HEK293 (cell line): ENCODE measurements around the gene KRT27.
A peak's percentile ranks its signal among the peaks of the same experiment; 100 is the strongest.

Experiments
- CTCF ChIA-PET: fragments of 350-600 bp; formaldehyde crosslinking; extraction: SDS; loops from one replicate; lab custom pipeline; 2021; ENCODE audit warnings: antibody characterized with exemption; lab: Yijun Ruan, JAX
- POLR2A ChIA-PET: fragments of 300-600 bp; formaldehyde crosslinking; extraction: SDS; loops from one replicate; lab custom pipeline; 2020; ENCODE audit warnings: antibody characterized with exemption, inconsistent platforms; lab: Yijun Ruan, JAX
- H3K27ac ChIP-seq: fragments of 200-500 bp; sonication (Bioruptor generic); 2 replicates; pipeline ENCODE4 v1.5.1; 2014; ENCODE audit warnings: low read depth, low read length, control low read depth, inconsistent platforms; ENCODE audit errors: extremely low read depth
- H3K36me3 ChIP-seq, 2 experiments: fragments of 200-500 bp in 1 of 2; sonication (Bioruptor generic) in 1 of 2; 1 replicate in 1 of 2; 2 replicates in 1 of 2; pipeline ENCODE4 v1.5.1; 2014 to 2017; ENCODE audit warnings: inconsistent platforms in 2 of 2, low read length in 2 of 2; ENCODE audit not compliant: control insufficient read depth in 2 of 2, insufficient read depth in 1 of 2
- H3K4me1 ChIP-seq: fragments of 200-500 bp; sonication (Bioruptor generic); 2 replicates; pipeline ENCODE4 v1.5.1; 2014; ENCODE audit warnings: mild to moderate bottlenecking, low read length, inconsistent platforms; ENCODE audit not compliant: control insufficient read depth, insufficient read depth
- H3K4me3 ChIP-seq: 2 replicates; pipeline ENCODE4 v1.5.1; 2011; ENCODE audit warnings: low read depth, mild to moderate bottlenecking, control low read depth, low read length, moderate library complexity
- H3K9me3 ChIP-seq: fragments of 200-500 bp; sonication (Bioruptor generic); 2 replicates; pipeline ENCODE4 v1.5.1; 2014; ENCODE audit warnings: low read depth, low read length, inconsistent platforms; ENCODE audit not compliant: control insufficient read depth, insufficient read depth
- BCL11B ChIP-seq: fragments of 450-650 bp; formaldehyde crosslinking; IDR thresholded peaks from 2 replicates; pipeline ENCODE4 v1.5.1; 2016; ENCODE audit warnings: low read depth, missing biosample characterization, missing genetic modification characterization
- CTCF ChIP-seq: fragments of 450-650 bp; formaldehyde crosslinking; IDR thresholded peaks from 2 replicates; pipeline ENCODE4 v1.5.1; 2016; ENCODE audit warnings: missing biosample characterization, missing genetic modification characterization
- GLI2 ChIP-seq: fragments of 450-650 bp; formaldehyde crosslinking; IDR thresholded peaks from 2 replicates; pipeline ENCODE4; 2017; ENCODE audit warnings: missing biosample characterization, missing genetic modification characterization, low read depth, borderline replicate concordance
- OSR2 ChIP-seq: fragments of 450-650 bp; formaldehyde crosslinking; IDR thresholded peaks from 2 replicates; pipeline ENCODE4 v1.5.1; 2016; ENCODE audit warnings: missing biosample characterization, missing genetic modification characterization
- PRDM4 ChIP-seq: fragments of 450-650 bp; formaldehyde crosslinking; IDR thresholded peaks from 2 replicates; pipeline ENCODE4 v1.5.1; 2017; ENCODE audit warnings: missing biosample characterization, missing genetic modification characterization
- WT1 ChIP-seq: fragments of 450-650 bp; formaldehyde crosslinking; IDR thresholded peaks from 2 replicates; pipeline ENCODE4 v1.5.1; 2016; ENCODE audit warnings: missing biosample characterization, missing genetic modification characterization
- ZBTB1 ChIP-seq: fragments of 450-650 bp; formaldehyde crosslinking; IDR thresholded peaks from 2 replicates; pipeline ENCODE4 v1.5.1; 2016; ENCODE audit warnings: missing biosample characterization, missing genetic modification characterization
- ZBTB48 ChIP-seq: fragments of 450-650 bp; formaldehyde crosslinking; IDR thresholded peaks from 2 replicates; pipeline ENCODE4 v1.5.1; 2016; ENCODE audit warnings: missing biosample characterization, missing genetic modification characterization
- ZFP3 ChIP-seq: fragments of 450-650 bp; formaldehyde crosslinking; IDR thresholded peaks from 2 replicates; pipeline ENCODE4 v1.5.1; 2016; ENCODE audit warnings: low read depth, missing biosample characterization, missing genetic modification characterization
- ZFP69B ChIP-seq: fragments of 450-650 bp; formaldehyde crosslinking; IDR thresholded peaks from 2 replicates; pipeline ENCODE4 v1.5.1; 2016; ENCODE audit warnings: missing biosample characterization, missing genetic modification characterization
- ZNF146 ChIP-seq: fragments of 450-650 bp; formaldehyde crosslinking; IDR thresholded peaks from 2 replicates; pipeline ENCODE4 v1.5.1; 2016; ENCODE audit warnings: missing biosample characterization, missing genetic modification characterization
- ZNF155 ChIP-seq: fragments of 450-650 bp; formaldehyde crosslinking; IDR thresholded peaks from 2 replicates; pipeline ENCODE4 v1.5.1; 2016; ENCODE audit warnings: missing biosample characterization, missing genetic modification characterization
- ZNF585B ChIP-seq: fragments of 450-650 bp; formaldehyde crosslinking; IDR thresholded peaks from 2 replicates; pipeline ENCODE4 v1.5.1; 2016; ENCODE audit warnings: missing biosample characterization, missing genetic modification characterization
- ZNF626 ChIP-seq: fragments of 450-650 bp; sonication (Bioruptor Pico); formaldehyde crosslinking; IDR thresholded peaks from 2 replicates; pipeline ENCODE4 v1.5.1; 2018; ENCODE audit warnings: missing biosample characterization, missing genetic modification characterization, inconsistent platforms
- ZNF707 ChIP-seq: fragments of 450-650 bp; formaldehyde crosslinking; IDR thresholded peaks from 2 replicates; pipeline ENCODE4 v1.5.1; 2016; ENCODE audit warnings: missing biosample characterization, missing genetic modification characterization
- ZNF776 ChIP-seq: fragments of 450-650 bp; formaldehyde crosslinking; IDR thresholded peaks from 2 replicates; pipeline ENCODE4 v1.5.0; 2017; ENCODE audit warnings: missing biosample characterization, missing genetic modification characterization, borderline replicate concordance
- ZSCAN23 ChIP-seq: fragments of 450-650 bp; formaldehyde crosslinking; IDR thresholded peaks from 2 replicates; pipeline ENCODE4 v1.5.1; 2016; ENCODE audit warnings: missing biosample characterization, missing genetic modification characterization
- TF ChIP-seq, protein P1 (sequence below): fragments of 450-650 bp; formaldehyde crosslinking; IDR thresholded peaks from 2 replicates; pipeline ENCODE4 v1.5.1; 2016; ENCODE audit warnings: missing biosample characterization, missing genetic modification characterization
- TF ChIP-seq, protein P2 (sequence below): fragments of 450-650 bp; formaldehyde crosslinking; IDR thresholded peaks from 2 replicates; pipeline ENCODE4 v1.5.1; 2016; ENCODE audit warnings: missing biosample characterization, missing genetic modification characterization

KRT27 gene

GRCh38 chr17:40782450-40782849, at the start of gene KRT27:
KRT27 (minus strand) TSS chr17:40782550; CDS start chr17:40782493, 57 bp downstream.
- no peaks in the 10 kb centered on the region for H3K36me3 ChIP-seq
- H3K27ac ChIP-seq: no peak within 1 kb of the TSS
- H3K9me3 ChIP-seq: no peaks in the 10 kb centered on the region
- POLR2A ChIA-PET: no interaction called here
- CTCF ChIA-PET: interaction anchor here (0.6 to 1.3 kb wide), 3 partner anchors 163 to 767 kb away, joined by 3 to 5 read pairs (median 5); no protein-coding TSS in a partner anchor
- no peak for TF ChIP-seq ZNF626 (tag by site-specific recombination)
- no peak for TF ChIP-seq ZFP69B
- no peak for TF ChIP-seq BCL11B
- TF ChIP-seq ZSCAN23: no peak
- TF ChIP-seq, protein P1, sequence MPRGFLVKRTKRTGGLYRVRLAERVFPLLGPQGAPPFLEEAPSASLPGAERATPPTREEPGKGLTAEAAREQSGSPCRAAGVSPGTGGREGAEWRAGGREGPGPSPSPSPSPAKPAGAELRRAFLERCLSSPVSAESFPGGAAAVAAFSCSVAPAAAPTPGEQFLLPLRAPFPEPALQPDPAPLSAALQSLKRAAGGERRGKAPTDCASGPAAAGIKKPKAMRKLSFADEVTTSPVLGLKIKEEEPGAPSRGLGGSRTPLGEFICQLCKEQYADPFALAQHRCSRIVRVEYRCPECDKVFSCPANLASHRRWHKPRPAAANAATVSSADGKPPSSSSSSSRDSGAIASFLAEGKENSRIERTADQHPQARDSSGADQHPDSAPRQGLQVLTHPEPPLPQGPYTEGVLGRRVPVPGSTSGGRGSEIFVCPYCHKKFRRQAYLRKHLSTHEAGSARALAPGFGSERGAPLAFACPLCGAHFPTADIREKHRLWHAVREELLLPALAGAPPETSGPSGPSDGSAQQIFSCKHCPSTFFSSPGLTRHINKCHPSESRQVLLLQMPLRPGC (tag by site-specific recombination): no peak
- H3K4me1 ChIP-seq: no peaks in the 10 kb centered on the region
- no peak within 1 kb of the TSS for H3K4me3 ChIP-seq

GRCh38 chr17:40830085-40830776, 47.9 kb upstream of the KRT27 start:
- peaks cover 0 to 16% of the 10 kb centered on the region in 2 experiments; a peak in 2 of 3 replicates for H3K36me3 ChIP-seq
- ChIA-PET POLR2A (no interaction called here), CTCF (interaction anchor here (0.8 kb wide), 1 partner anchor 19 kb away, joined by 3 read pairs; no protein-coding TSS in a partner anchor)
- no peak overlapping the region for H3K27ac ChIP-seq
- H3K4me1 ChIP-seq: peaks cover 15% of the 10 kb centered on the region
- H3K9me3 ChIP-seq: no peaks in the 10 kb centered on the region
- TF ChIP-seq ZNF146 (tag by site-specific recombination) (peak; percentile 94), ZFP69B (no peak)
- TF ChIP-seq, protein P2, sequence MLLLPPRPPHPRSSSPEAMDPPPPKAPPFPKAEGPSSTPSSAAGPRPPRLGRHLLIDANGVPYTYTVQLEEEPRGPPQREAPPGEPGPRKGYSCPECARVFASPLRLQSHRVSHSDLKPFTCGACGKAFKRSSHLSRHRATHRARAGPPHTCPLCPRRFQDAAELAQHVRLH (tag by site-specific recombination): peak; percentile 34; the same call in 1 of the 2 replicates
- H3K4me3 ChIP-seq: no peak overlapping the region

DNA sequence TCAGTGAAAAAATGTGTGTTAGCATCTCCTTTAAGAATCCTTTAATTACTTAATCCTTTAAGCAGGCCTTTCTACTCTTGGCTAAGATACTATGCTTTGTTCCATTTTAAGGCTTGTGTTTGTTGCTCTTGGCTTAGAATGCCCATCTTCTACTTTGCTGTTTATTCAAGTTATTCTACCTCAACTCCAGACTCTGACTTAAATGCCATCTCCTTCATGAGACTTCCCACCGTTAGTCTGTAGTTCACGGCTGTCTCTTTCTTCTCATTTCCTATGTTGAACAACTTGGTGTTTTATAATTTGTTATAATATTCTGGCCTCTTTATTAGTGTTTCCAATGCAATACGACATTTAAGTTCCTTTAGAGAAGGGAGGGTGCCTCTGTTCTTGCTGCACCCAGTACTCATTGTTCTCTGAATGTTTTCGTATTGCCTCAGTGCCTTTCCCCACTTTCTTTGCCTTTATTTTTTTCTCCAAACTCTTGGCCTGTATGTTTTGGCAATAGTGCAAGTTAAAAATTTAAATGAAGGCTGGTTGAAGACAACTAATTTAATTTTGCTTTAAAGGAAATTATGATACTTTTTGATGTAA, 46.2 kb upstream of the KRT27 start:
- H3K27ac ChIP-seq: no peak overlapping the region
- TF ChIP-seq ZNF585B (tag by site-specific recombination): peak; percentile 34
- no peak for TF ChIP-seq ZBTB1 (tag by site-specific recombination)
- TF ChIP-seq, all 188 proteins: peak for 1
- H3K4me3 ChIP-seq: no peak overlapping the region
- POLR2A ChIA-PET: interaction anchor here (2.1 kb wide), 1 partner anchor 10 kb away, joined by 14 read pairs; no protein-coding TSS in a partner anchor
- CTCF ChIA-PET: interaction anchor here (0.6 to 0.9 kb wide), 4 partner anchors 117 to 834 kb away, joined by 3 to 5 read pairs (median 3); no protein-coding TSS in a partner anchor
- H3K9me3 ChIP-seq: no peaks in the 10 kb centered on the region
- peaks cover 0 to 6% of the 10 kb centered on the region in 2 experiments; a peak in 1 of 3 replicates for H3K36me3 ChIP-seq
- peaks cover 16% of the 10 kb centered on the region for H3K4me1 ChIP-seq

DNA sequence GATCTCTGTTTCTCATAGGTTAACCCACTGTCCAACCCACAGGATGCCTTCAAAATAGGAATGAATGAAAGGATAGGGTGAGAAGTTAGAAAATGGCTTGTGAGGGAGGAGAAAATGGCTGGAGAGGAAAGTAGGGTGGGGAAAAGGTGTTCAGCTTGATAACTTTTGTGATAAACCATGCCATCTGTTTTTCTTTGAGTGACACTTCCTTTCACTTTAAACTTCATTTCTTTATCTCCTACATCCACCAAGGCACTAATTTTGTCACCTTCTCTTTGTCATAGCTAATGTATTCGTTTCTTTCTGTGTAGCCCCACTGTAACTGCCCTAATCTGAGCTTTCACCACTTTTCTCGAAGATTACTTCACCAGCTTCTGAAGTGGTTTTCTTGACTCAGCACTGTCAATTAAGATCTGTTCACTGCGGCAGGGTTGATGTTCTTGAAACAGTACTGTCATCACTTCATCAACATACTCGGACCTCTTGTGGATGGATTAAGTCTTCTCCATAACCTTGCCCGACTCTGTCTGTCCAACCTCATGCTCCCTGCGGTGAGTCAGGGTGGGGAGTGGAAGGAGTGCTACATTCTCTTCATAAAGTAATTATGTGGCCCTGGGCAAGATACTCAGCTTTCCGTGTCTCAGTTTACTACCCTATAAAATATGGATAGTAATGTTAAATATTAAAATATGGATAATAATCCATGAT, 45.5 kb upstream of the KRT27 start:
- H3K27ac ChIP-seq: peak overlapping the region; percentile 6; the same call in 1 of the 2 replicates
- no peaks in the 10 kb centered on the region for H3K9me3 ChIP-seq
- POLR2A ChIA-PET: interaction anchor here (2.1 kb wide), 1 partner anchor 9 kb away, joined by 14 read pairs; no protein-coding TSS in a partner anchor
- CTCF ChIA-PET: interaction anchor here (0.7 to 0.9 kb wide), 4 partner anchors 24 to 851 kb away, joined by 3 to 5 read pairs (median 3); no protein-coding TSS in a partner anchor
- peaks cover 0 to 1% of the 10 kb centered on the region in 2 experiments; a peak in 1 of 3 replicates for H3K36me3 ChIP-seq
- H3K4me1 ChIP-seq: peaks cover 16% of the 10 kb centered on the region
- no peak overlapping the region for H3K4me3 ChIP-seq
- no peak for TF ChIP-seq ZFP3 (tag by site-specific recombination)
- TF ChIP-seq ZNF155: no peak
- peak; percentile 99 for TF ChIP-seq OSR2 (tag by site-specific recombination)
- peak; percentile 95 for TF ChIP-seq PRDM4 (tag by site-specific recombination)
- TF ChIP-seq WT1 (tag by site-specific recombination): peak; percentile 98
- no peak; the same call in 1 of the 2 replicates for TF ChIP-seq CTCF (tag by site-specific recombination)
- TF ChIP-seq ZNF776 (tag by site-specific recombination): no peak
- no peak for TF ChIP-seq ZNF707 (tag by site-specific recombination)
- no peak for TF ChIP-seq ZBTB48 (tag by site-specific recombination)
- TF ChIP-seq GLI2 (tag by site-specific recombination): peak; percentile 58; the same call in 1 of the 2 replicates
